Testis (tissue), 2 donors: ENCODE data around the gene SDK2.

ENCODE experiments used
- POLR2A ChIP-seq: fragments of 450-650 bp; IDR thresholded peaks from one replicate; pipeline ENCODE4 v1.6.1; 2017; ENCODE audit warnings: antibody characterized with exemption, mild to moderate bottlenecking, moderate library complexity
- TF ChIP-seq, protein P1 (sequence below), 3 experiments: fragments of 450-650 bp in 2 of 3; fragments of 200-600 bp in 1 of 3; sonication (generic) in 1 of 3; IDR thresholded peaks; one replicate each; pipeline ENCODE4 v1.5.1; 2016 to 2019; ENCODE audit warnings: antibody characterized with exemption in 3 of 3, mild to moderate bottlenecking in 2 of 3, moderate library complexity in 1 of 3

DNA sequence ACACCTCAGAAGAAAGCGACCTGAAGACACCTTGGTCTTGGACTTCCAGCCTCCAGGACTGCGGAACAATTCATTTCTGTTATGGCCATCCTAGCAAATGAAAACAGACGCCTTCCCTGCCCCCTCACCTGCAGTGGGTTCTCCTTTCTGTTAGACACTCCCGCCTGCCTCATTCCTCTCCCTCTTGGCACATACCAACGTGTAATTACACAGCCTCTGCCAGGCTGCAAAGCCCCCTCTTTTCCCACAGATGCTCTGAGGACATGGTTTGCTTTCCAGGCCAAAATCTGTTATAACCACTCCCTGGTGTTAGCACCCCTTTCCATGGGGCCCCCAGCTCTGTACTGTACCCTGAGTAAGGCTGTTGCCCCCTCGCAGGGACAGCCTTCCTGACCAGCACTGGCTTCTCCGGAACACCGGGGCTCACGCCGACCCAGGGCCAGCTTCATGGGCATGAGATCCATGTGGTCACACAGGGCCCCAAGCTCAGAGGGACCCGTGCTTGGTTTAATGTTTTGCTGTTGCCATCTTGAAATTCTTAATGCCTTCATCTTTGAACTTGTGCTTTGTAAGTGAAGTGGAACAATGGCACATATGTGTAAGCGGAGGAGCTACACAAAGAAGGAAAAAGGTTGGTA is 64.1 kb downstream of the SDK2 start:
- no peak for TF ChIP-seq POLR2A
- TF ChIP-seq, protein P1, sequence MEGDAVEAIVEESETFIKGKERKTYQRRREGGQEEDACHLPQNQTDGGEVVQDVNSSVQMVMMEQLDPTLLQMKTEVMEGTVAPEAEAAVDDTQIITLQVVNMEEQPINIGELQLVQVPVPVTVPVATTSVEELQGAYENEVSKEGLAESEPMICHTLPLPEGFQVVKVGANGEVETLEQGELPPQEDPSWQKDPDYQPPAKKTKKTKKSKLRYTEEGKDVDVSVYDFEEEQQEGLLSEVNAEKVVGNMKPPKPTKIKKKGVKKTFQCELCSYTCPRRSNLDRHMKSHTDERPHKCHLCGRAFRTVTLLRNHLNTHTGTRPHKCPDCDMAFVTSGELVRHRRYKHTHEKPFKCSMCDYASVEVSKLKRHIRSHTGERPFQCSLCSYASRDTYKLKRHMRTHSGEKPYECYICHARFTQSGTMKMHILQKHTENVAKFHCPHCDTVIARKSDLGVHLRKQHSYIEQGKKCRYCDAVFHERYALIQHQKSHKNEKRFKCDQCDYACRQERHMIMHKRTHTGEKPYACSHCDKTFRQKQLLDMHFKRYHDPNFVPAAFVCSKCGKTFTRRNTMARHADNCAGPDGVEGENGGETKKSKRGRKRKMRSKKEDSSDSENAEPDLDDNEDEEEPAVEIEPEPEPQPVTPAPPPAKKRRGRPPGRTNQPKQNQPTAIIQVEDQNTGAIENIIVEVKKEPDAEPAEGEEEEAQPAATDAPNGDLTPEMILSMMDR (IDR thresholded peaks at IDR 0.05): no peak
